HG02840 (cell line): Measurements from ENCODE around the gene TMEM79.

Experiments used
- ATAC-seq: cut with Tn5 transposase; IDR thresholded peaks from one replicate; pipeline ENCODE4 v1.9.1; 2021; ENCODE audit warnings: mild to moderate bottlenecking, moderate library complexity, moderate number of reproducible peaks; ENCODE audit not compliant: unreplicated experiment, low FRiP score

TMEM79 gene

GRCh38 chr1:156262461-156263287, 21.5 kb upstream of the TMEM79 start:
- ATAC-seq, result no peak

- ATAC-seq, result no peak
Measured at GRCh38 chr1:156263288-156263655, 20.9 kb upstream of the TMEM79 start.

- ATAC-seq, result no peak
Measured at GRCh38 chr1:156266051-156266450, 18.1 kb upstream of the TMEM79 start.

GRCh38 chr1:156268336-156268735, 15.8 kb upstream of the TMEM79 start:
- ATAC-seq, result no peak

GRCh38 chr1:156270314-156270713, 13.8 kb upstream of the TMEM79 start:
- ATAC-seq, result no peak

- ATAC-seq, result no peak
Measured at GRCh38 chr1:156276532-156276931, 7.6 kb upstream of the TMEM79 start.

GRCh38 chr1:156276966-156277381, 7.2 kb upstream of the TMEM79 start:
- no peak for ATAC-seq

- no peak for ATAC-seq
Measured at GRCh38 chr1:156279837-156280236, 4.3 kb upstream of the TMEM79 start.

GRCh38 chr1:156281281-156281680, 2.8 kb upstream of the TMEM79 start:
- ATAC-seq, result no peak

- ATAC-seq, result peak; percentile 1
Measured at GRCh38 chr1:156281693-156282478, 2.2 kb upstream of the TMEM79 start.

- peak; percentile 88 for ATAC-seq
Measured at GRCh38 chr1:156282479-156283222, 1.5 kb upstream of the TMEM79 start, which contains the start of gene SMG5. Gene SMG5 (minus strand): TSS chr1:156282825. CDS start chr1:156282680, 145 bp downstream.

GRCh38 chr1:156283521-156283920, 604 bp upstream of the TMEM79 start:
- no peak for ATAC-seq

GRCh38 chr1:156284757-156285156, 632 bp downstream of the TMEM79 start:
- no peak for ATAC-seq

GRCh38 chr1:156285437-156285836, 1.3 kb downstream of the TMEM79 start:
- ATAC-seq, result no peak

GRCh38 chr1:156286061-156286460, 1.9 kb downstream of the TMEM79 start:
- ATAC-seq, result no peak

GRCh38 chr1:156289857-156290256, 5.7 kb downstream of the TMEM79 start:
- ATAC-seq, result no peak

- no peak for ATAC-seq
Measured at GRCh38 chr1:156291226-156292061, 7.3 kb downstream of the TMEM79 start.

GRCh38 chr1:156293098-156293434, 8.9 kb downstream of the TMEM79 start:
- no peak for ATAC-seq

GRCh38 chr1:156293895-156294294, 9.8 kb downstream of the TMEM79 start:
- ATAC-seq, result no peak

- ATAC-seq, result no peak
Measured at GRCh38 chr1:156295391-156295947, 11.3 kb downstream of the TMEM79 start, which contains the start of gene GLMP. Gene GLMP (minus strand): TSS chr1:156295679. CDS start chr1:156295645, 34 bp downstream.
